HepG2 (cell line): ENCODE data around the gene SH2D5. TPM values are rescaled to one million over a fixed set of nuclear protein-coding genes. Genes with fewer than 3 reads are reported as not detected.

Experiments
- ARHGAP35 ChIP-seq: sonication (generic); formaldehyde crosslinking; IDR thresholded peaks from 2 replicates; pipeline ENCODE4 v1.9.0; 2022; ENCODE audit warnings: mild to moderate bottlenecking, inconsistent platforms, moderate library complexity, missing genetic modification reagents, borderline replicate concordance
- FLYWCH1 ChIP-seq: sonication (generic); formaldehyde crosslinking; IDR thresholded peaks from 2 replicates; pipeline ENCODE4 v1.8.1; 2023; ENCODE audit warnings: mild to moderate bottlenecking, missing genetic modification reagents
- FOXJ3 ChIP-seq: sonication (generic); formaldehyde crosslinking; IDR thresholded peaks from 2 replicates; pipeline ENCODE4 v1.4.0; 2020; ENCODE audit warnings: missing genetic modification reagents, mild to moderate bottlenecking, borderline replicate concordance
- HHEX ChIP-seq: IDR thresholded peaks from 2 replicates; pipeline ENCODE4 v1.6.1; 2016; ENCODE audit warnings: control low read depth
- HNRNPLL ChIP-seq: fragments of 200-400 bp; formaldehyde crosslinking; IDR thresholded peaks from 2 replicates; pipeline ENCODE4 v1.6.1; 2017; ENCODE audit warnings: mild to moderate bottlenecking, low read depth, low read length; ENCODE audit not compliant: poor library complexity, severe bottlenecking
- KDM2A ChIP-seq: sonication (generic); formaldehyde crosslinking; IDR thresholded peaks from 2 replicates; pipeline ENCODE4 v1.4.0; 2020; ENCODE audit warnings: low read depth, missing genetic modification reagents, borderline replicate concordance
- MEIS1 ChIP-seq: sonication (generic); formaldehyde crosslinking; IDR thresholded peaks from 2 replicates; pipeline ENCODE4 v1.9.0; 2021; ENCODE audit warnings: mild to moderate bottlenecking, missing genetic modification reagents, moderate library complexity, borderline replicate concordance
- PITX1 ChIP-seq: sonication (generic); formaldehyde crosslinking; IDR thresholded peaks from 2 replicates; pipeline ENCODE4 v1.5.1; 2020; ENCODE audit warnings: mild to moderate bottlenecking, missing genetic modification reagents
- POLR2AphosphoS5 ChIP-seq: IDR thresholded peaks from 2 replicates; pipeline ENCODE4 v1.6.1; 2012; ENCODE audit warnings: low read depth, low read length
- PPARG ChIP-seq: conservative IDR thresholded peaks from 2 replicates; pipeline ENCODE4 v1.6.1; 2016; ENCODE audit warnings: missing biosample characterization, missing genetic modification reagents
- SOX13 ChIP-seq, 3 experiments: fragments of 450-650 bp in 1 of 3; sonication (generic) in 1 of 3; formaldehyde crosslinking in 1 of 3; IDR thresholded peaks in 2 of 3; conservative IDR thresholded peaks in 1 of 3; 2 replicates each; pipeline versions ENCODE4 v1.5.0 to v1.6.1; 2016 to 2020; ENCODE audit warnings: antibody characterized with exemption in 1 of 3, mild to moderate bottlenecking in 1 of 3, missing compliant biosample characterization in 1 of 3, missing genetic modification reagents in 1 of 3, moderate library complexity in 1 of 3
- SRSF4 ChIP-seq: fragments of 200-400 bp; formaldehyde crosslinking; IDR thresholded peaks from one replicate; pipeline ENCODE4 v1.6.1; 2018; ENCODE audit warnings: mild to moderate bottlenecking, low read depth, low read length, moderate library complexity; ENCODE audit not compliant: poor library complexity, severe bottlenecking
- TCF7L2 ChIP-seq: IDR thresholded peaks from 2 replicates; pipeline ENCODE4 v1.6.1; 2011; ENCODE audit warnings: mild to moderate bottlenecking, low read depth, low read length, moderate library complexity
- ZKSCAN5 ChIP-seq: sonication (generic); formaldehyde crosslinking; IDR thresholded peaks from 2 replicates; pipeline ENCODE4 v1.5.1; 2020; ENCODE audit warnings: mild to moderate bottlenecking, missing genetic modification reagents
- ZNF124 ChIP-seq: sonication (generic); formaldehyde crosslinking; IDR thresholded peaks from 2 replicates; pipeline ENCODE4 v1.4.0; 2020; ENCODE audit warnings: missing genetic modification reagents
- ZNF205 ChIP-seq: IDR thresholded peaks from 2 replicates; pipeline ENCODE4 v1.6.1; 2018; ENCODE audit warnings: missing biosample characterization, missing genetic modification reagents
- ZNF30 ChIP-seq: sonication (generic); formaldehyde crosslinking; IDR thresholded peaks from 2 replicates; pipeline ENCODE4 v1.5.0; 2020; ENCODE audit warnings: mild to moderate bottlenecking, missing genetic modification reagents
- ZNF556 ChIP-seq: sonication (generic); formaldehyde crosslinking; IDR thresholded peaks from 2 replicates; pipeline ENCODE4 v1.4.0; 2020; ENCODE audit warnings: mild to moderate bottlenecking, missing genetic modification reagents, borderline replicate concordance
- ZNF563 ChIP-seq: sonication (generic); formaldehyde crosslinking; IDR thresholded peaks from 2 replicates; pipeline ENCODE4 v1.8.0; 2022; ENCODE audit warnings: mild to moderate bottlenecking, moderate library complexity, missing genetic modification reagents
- ZNF724P ChIP-seq: sonication (generic); formaldehyde crosslinking; IDR thresholded peaks from 2 replicates; pipeline ENCODE4 v1.8.0; 2022; ENCODE audit warnings: missing genetic modification reagents, borderline replicate concordance
- polyA plus RNA-seq, 8 experiments: library from polyadenylated mRNA; depleted of rRNA in 3 of 8; stranded (reverse) in 7 of 8; unstranded in 1 of 8; fragments of >200 nt; fragmentation: Illumina TruSeq in 4 of 8; extraction: Trizol in 4 of 8; gene quantifications; 2 replicates each; pipeline versions ENCODE4 v1.2.1 to v1.2.3, GENCODE V29; 2011 to 2016; ENCODE audit warnings: low read depth in 4 of 8, missing spikeins in 1 of 8, mixed read lengths in 1 of 8; ENCODE audit not compliant: insufficient read depth in 1 of 8
- total RNA-seq, 5 experiments: library from RNA; depleted of rRNA; stranded (reverse); fragments of >200 nt; fragmentation: Illumina TruSeq; extraction: Trizol; gene quantifications; 2 replicates each; pipeline ENCODE4 v1.2.3, GENCODE V29; 2016; ENCODE audit warnings: low read depth in 1 of 5
- TF ChIP-seq, protein P1 (sequence below): sonication (generic); formaldehyde crosslinking; IDR thresholded peaks from 2 replicates; pipeline ENCODE4 v1.4.0; 2020; ENCODE audit warnings: mild to moderate bottlenecking, missing genetic modification reagents
- TF ChIP-seq, protein P2 (sequence below): sonication (generic); IDR thresholded peaks from 2 replicates; pipeline ENCODE4 v1.6.1; 2016; ENCODE audit warnings: low read depth, borderline replicate concordance
- TF ChIP-seq, protein P3 (sequence below): sonication (generic); formaldehyde crosslinking; conservative IDR thresholded peaks from 2 replicates; pipeline ENCODE4 v1.4.0; 2020; ENCODE audit warnings: missing genetic modification reagents
- TF ChIP-seq, protein P4 (sequence below): sonication (generic); formaldehyde crosslinking; IDR thresholded peaks from 2 replicates; pipeline ENCODE4 v1.4.0; 2020; ENCODE audit warnings: missing genetic modification reagents

Gene SH2D5
- total and polyA plus RNA-seq, 2 of the 13 experiments (the other 11 are each of a cell fraction or from before 2014, with no cell fraction given) = 1.2 to 3.4 TPM

DNA sequence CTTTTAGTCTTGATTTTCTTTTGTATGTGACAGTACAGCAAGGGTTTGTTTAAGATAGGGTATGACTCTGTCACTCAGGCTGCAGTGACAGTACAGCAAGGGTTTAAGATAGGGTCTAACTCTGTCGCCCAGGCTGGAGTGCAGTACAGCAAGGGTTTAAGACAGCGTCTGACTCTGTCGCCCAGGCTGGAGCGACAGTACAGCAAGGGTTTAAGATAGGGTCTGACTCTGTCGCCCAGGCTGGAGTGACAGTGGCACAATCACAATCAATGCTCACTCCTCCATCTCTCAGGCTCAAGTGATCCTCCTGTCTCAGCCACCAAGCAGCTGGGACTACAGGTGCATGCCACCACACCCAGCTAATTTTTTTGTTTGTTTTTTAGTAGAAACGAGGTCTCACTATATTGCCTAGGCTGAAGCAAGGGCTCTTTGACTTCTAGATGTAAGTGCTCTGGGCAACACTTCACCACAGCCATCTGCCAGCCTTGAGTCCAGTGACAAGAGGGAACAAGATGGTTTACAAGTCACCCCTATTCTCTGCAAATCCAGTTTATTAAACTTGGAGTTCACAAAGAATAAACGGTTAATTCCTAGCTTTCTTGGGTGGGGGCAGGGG lies 965 bp upstream of the SH2D5 start (continued):
- TF ChIP-seq, protein P1, sequence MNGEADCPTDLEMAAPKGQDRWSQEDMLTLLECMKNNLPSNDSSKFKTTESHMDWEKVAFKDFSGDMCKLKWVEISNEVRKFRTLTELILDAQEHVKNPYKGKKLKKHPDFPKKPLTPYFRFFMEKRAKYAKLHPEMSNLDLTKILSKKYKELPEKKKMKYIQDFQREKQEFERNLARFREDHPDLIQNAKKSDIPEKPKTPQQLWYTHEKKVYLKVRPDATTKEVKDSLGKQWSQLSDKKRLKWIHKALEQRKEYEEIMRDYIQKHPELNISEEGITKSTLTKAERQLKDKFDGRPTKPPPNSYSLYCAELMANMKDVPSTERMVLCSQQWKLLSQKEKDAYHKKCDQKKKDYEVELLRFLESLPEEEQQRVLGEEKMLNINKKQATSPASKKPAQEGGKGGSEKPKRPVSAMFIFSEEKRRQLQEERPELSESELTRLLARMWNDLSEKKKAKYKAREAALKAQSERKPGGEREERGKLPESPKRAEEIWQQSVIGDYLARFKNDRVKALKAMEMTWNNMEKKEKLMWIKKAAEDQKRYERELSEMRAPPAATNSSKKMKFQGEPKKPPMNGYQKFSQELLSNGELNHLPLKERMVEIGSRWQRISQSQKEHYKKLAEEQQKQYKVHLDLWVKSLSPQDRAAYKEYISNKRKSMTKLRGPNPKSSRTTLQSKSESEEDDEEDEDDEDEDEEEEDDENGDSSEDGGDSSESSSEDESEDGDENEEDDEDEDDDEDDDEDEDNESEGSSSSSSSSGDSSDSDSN (CRISPR knock-in tag) = no peak
- TF ChIP-seq SRSF4 (no peak), MEIS1 (CRISPR knock-in tag) (0 out of 2 replicates have a peak, but pooled peaks have one; percentile 7), PITX1 (CRISPR knock-in tag) (peak; percentile 53; the same call in 1 of the 2 replicates), KDM2A (CRISPR knock-in tag) (no peak), ZNF563 (CRISPR knock-in tag) (no peak), ZNF724P (CRISPR knock-in tag) (no peak), ZNF556 (CRISPR knock-in tag) (no peak), FLYWCH1 (CRISPR knock-in tag) (no peak; the same call in 1 of the 2 replicates), TCF7L2 (no peak), ZNF30 (CRISPR knock-in tag) (no peak), HNRNPLL (no peak), ZNF205 (no peak), ZKSCAN5 (CRISPR knock-in tag) (no peak), HHEX (CRISPR knock-in tag) (no peak), POLR2AphosphoS5 (no peak), PPARG (no peak), ARHGAP35 (no peak), ZNF124 (0 out of 2 replicates have a peak, but pooled peaks have one; percentile 17), FOXJ3 (CRISPR knock-in tag) (no peak), SOX13 (IDR thresholded peaks at IDR 0.05) (no peak), SOX13 (CRISPR knock-in tag; conservative IDR thresholded peaks at IDR 0.05 in 1 of 2, IDR thresholded peaks at IDR 0.05 in 1 of 2) (no peak)
- TF ChIP-seq, protein P2, sequence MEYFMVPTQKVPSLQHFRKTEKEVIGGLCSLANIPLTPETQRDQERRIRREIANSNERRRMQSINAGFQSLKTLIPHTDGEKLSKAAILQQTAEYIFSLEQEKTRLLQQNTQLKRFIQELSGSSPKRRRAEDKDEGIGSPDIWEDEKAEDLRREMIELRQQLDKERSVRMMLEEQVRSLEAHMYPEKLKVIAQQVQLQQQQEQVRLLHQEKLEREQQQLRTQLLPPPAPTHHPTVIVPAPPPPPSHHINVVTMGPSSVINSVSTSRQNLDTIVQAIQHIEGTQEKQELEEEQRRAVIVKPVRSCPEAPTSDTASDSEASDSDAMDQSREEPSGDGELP = no peak
- TF ChIP-seq, protein P3, sequence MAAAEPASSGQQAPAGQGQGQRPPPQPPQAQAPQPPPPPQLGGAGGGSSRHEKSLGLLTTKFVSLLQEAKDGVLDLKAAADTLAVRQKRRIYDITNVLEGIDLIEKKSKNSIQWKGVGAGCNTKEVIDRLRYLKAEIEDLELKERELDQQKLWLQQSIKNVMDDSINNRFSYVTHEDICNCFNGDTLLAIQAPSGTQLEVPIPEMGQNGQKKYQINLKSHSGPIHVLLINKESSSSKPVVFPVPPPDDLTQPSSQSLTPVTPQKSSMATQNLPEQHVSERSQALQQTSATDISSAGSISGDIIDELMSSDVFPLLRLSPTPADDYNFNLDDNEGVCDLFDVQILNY (CRISPR knock-in tag) = no peak
- TF ChIP-seq, protein P4, sequence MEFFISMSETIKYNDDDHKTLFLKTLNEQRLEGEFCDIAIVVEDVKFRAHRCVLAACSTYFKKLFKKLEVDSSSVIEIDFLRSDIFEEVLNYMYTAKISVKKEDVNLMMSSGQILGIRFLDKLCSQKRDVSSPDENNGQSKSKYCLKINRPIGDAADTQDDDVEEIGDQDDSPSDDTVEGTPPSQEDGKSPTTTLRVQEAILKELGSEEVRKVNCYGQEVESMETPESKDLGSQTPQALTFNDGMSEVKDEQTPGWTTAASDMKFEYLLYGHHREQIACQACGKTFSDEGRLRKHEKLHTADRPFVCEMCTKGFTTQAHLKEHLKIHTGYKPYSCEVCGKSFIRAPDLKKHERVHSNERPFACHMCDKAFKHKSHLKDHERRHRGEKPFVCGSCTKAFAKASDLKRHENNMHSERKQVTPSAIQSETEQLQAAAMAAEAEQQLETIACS (CRISPR knock-in tag) = no peak
